Measurements from ENCODE around the gene NKRF.
"Not testable (repeated sequence)": the region's sequence is repeated elsewhere in the genome, so short reads cannot be mapped to it uniquely, and the experiment has no call there.

The NKRF gene

DNA sequence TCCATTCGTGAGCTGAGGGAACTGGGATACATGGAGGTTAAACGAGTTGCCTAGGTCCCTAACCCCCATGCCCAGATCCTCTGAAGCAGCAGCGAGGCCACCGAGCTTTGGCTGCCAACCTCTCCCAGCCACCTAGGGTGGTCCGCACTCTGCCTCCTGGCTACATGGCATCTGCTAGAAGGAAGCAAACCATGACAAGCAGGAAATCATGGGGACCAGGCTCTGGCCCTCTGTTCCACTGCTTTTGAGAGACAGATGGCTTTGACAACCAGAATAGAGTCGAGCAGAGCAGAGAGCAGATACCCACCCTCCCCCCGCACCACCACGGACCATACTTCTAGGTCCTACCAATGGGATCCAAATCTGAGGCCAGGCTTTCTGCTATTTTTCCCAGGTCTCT lies 37.5 kb upstream of the NKRF start:
- TF ChIP-seq, protein P1, sequence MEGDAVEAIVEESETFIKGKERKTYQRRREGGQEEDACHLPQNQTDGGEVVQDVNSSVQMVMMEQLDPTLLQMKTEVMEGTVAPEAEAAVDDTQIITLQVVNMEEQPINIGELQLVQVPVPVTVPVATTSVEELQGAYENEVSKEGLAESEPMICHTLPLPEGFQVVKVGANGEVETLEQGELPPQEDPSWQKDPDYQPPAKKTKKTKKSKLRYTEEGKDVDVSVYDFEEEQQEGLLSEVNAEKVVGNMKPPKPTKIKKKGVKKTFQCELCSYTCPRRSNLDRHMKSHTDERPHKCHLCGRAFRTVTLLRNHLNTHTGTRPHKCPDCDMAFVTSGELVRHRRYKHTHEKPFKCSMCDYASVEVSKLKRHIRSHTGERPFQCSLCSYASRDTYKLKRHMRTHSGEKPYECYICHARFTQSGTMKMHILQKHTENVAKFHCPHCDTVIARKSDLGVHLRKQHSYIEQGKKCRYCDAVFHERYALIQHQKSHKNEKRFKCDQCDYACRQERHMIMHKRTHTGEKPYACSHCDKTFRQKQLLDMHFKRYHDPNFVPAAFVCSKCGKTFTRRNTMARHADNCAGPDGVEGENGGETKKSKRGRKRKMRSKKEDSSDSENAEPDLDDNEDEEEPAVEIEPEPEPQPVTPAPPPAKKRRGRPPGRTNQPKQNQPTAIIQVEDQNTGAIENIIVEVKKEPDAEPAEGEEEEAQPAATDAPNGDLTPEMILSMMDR (IDR thresholded peaks at IDR 0.05; ENCODE audit: low read depth, low read length) = no peak
- no peak for DNase-seq (ENCODE audit: extremely low read depth, low read depth)

- no peak for DNase-seq (ENCODE audit: extremely low read depth, low read depth)
- TF ChIP-seq, protein P1 (IDR thresholded peaks at IDR 0.05; ENCODE audit: low read depth, low read length) = no peak
These were observed 34.5 kb upstream of the NKRF start for GRCh38 chrX:119640731-119641170.

GRCh38 chrX:119638725-119639471 lies 32.7 kb upstream of the NKRF start:
- DNase-seq (ENCODE audit: extremely low read depth, low read depth) = no peak
- TF ChIP-seq, protein P1 (IDR thresholded peaks at IDR 0.05; ENCODE audit: low read depth, low read length) = no peak

DNA sequence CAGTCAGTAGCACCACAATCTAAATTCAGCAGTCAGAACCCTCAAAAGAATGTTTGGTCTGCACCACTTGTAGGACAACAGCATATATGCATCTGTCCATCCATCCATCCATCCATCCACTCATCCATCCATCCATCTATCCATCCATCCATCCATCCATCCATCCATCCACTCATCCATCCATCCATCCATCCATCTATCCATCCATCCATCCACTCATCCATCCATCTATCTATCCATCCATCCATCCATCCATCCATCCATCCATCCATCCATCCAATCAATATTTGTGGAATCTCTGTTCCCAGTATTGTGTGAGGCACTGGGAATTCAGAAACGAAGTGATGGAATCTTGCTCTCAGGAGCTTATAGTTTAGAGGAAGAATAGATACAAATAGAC lies 31.2 kb upstream of the NKRF start:
- DNase-seq (ENCODE audit: extremely low read depth, low read depth) = not testable (repeated sequence)

DNA sequence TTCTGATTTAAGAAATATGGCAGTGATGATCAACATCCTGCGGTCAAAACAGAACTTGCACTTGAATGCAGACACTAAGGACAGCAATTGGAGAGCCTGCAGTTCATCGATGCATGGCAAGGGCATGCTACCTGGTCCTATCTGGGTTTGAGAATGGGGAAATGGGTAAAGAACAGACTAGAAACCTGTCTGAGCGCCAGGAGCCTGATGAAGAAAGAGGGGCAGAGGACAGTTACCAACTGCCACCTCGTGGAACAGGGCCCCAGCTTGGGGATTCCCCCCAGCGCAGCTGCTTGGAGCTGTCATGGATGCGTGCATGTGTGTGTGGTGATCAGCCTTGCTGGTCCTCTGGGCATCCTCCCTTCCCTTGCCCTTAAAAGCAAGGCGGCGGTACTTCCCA lies 30.2 kb upstream of the NKRF start:
- no peak for DNase-seq (ENCODE audit: extremely low read depth, low read depth)
- TF ChIP-seq, protein P1 (IDR thresholded peaks at IDR 0.05; ENCODE audit: low read depth, low read length) = no peak

GRCh38 chrX:119635799-119636198 lies 29.6 kb upstream of the NKRF start:
- no peak for DNase-seq (ENCODE audit: extremely low read depth, low read depth)
- TF ChIP-seq, protein P1 (IDR thresholded peaks at IDR 0.05; ENCODE audit: low read depth, low read length) = no peak

- DNase-seq (ENCODE audit: extremely low read depth, low read depth) = no peak
- TF ChIP-seq, protein P1 (IDR thresholded peaks at IDR 0.05; ENCODE audit: low read depth, low read length) = no peak
These were observed 29.0 kb upstream of the NKRF start for GRCh38 chrX:119635179-119635578.

GRCh38 chrX:119625843-119626242 lies 19.6 kb upstream of the NKRF start:
- DNase-seq (ENCODE audit: extremely low read depth, low read depth) = no peak

More at GRCh38 chrX:119625843-119626242, 19.6 kb upstream of the NKRF start:
- TF ChIP-seq, protein P1 (IDR thresholded peaks at IDR 0.05; ENCODE audit: low read depth, low read length) = no peak

Data from AG09319 (cell line).